ENCODE data around the gene FGFBP1. TPM values are rescaled to one million over a fixed set of nuclear protein-coding genes. Genes with fewer than 3 reads are reported as not detected.
A peak's percentile ranks its signal among the peaks of the same experiment; 100 is the strongest.
"Not testable (repeated sequence)": the region's sequence is repeated elsewhere in the genome, so short reads cannot be mapped to it uniquely, and the experiment has no call there.

FGFBP1 gene
- total RNA-seq, 3 donors from 2014 or later: not detected

- no peaks in the 10 kb centered on the region for H3K9me3 Mint-ChIP-seq
- no peak overlapping the region for H3K4me3 Mint-ChIP-seq
- no peak for ATAC-seq
- H3K36me3 Mint-ChIP-seq (ENCODE audit: insufficient read depth): no peaks in the 10 kb centered on the region
- no peaks in the 10 kb centered on the region for H3K4me1 Mint-ChIP-seq (ENCODE audit: low read depth)
- H3K27me3 Mint-ChIP-seq (ENCODE audit: low read depth): peaks cover 19% of the 10 kb centered on the region
- DNase-seq: no peak
Observed at GRCh38 chr4:15931451-15932210, 6.9 kb downstream of the FGFBP1 start.

GRCh38 chr4:15930314-15930713 is 8.2 kb downstream of the FGFBP1 start:
- peak in 1 of 2 donors; percentile 18 for ATAC-seq
- Mint-ChIP-seq H3K36me3 (ENCODE audit: insufficient read depth) (no peaks in the 10 kb centered on the region), H3K4me1 (ENCODE audit: low read depth) (no peaks in the 10 kb centered on the region), H3K4me3 (no peak overlapping the region), H3K27me3 (ENCODE audit: low read depth) (peaks cover 18% of the 10 kb centered on the region), H3K9me3 (no peaks in the 10 kb centered on the region)
- no peak for DNase-seq

- Mint-ChIP-seq H3K9me3 (no peaks in the 10 kb centered on the region), H3K4me1 (ENCODE audit: low read depth) (no peaks in the 10 kb centered on the region), H3K4me3 (no peak overlapping the region), H3K27me3 (ENCODE audit: low read depth) (peaks cover 18% of the 10 kb centered on the region), H3K36me3 (ENCODE audit: insufficient read depth) (no peaks in the 10 kb centered on the region)
- ATAC-seq (peak in 1 of 2 donors; percentile 25), DNase-seq (no peak)
Observed at GRCh38 chr4:15929540-15929939, 9.0 kb downstream of the FGFBP1 start.

- no peaks in the 10 kb centered on the region for H3K9me3 Mint-ChIP-seq
- ATAC-seq: no peak
- H3K36me3 Mint-ChIP-seq (ENCODE audit: insufficient read depth): no peaks in the 10 kb centered on the region
- no peaks in the 10 kb centered on the region for H3K4me1 Mint-ChIP-seq (ENCODE audit: low read depth)
- no peak for DNase-seq
- no peak overlapping the region for H3K4me3 Mint-ChIP-seq
- peaks cover 18% of the 10 kb centered on the region for H3K27me3 Mint-ChIP-seq (ENCODE audit: low read depth)
Observed at GRCh38 chr4:15928883-15929282, 9.7 kb downstream of the FGFBP1 start.

GRCh38 chr4:15926486-15926885 is 12.1 kb downstream of the FGFBP1 start:
- Mint-ChIP-seq H3K9me3 (no peaks in the 10 kb centered on the region), H3K27me3 (ENCODE audit: low read depth) (peaks cover 10% of the 10 kb centered on the region), H3K4me1 (ENCODE audit: low read depth) (no peaks in the 10 kb centered on the region), H3K4me3 (no peak overlapping the region), H3K36me3 (ENCODE audit: insufficient read depth) (no peaks in the 10 kb centered on the region)
- DNase-seq: no peak
- ATAC-seq: no peak

- Mint-ChIP-seq H3K27me3 (ENCODE audit: low read depth) (peaks cover 7% of the 10 kb centered on the region), H3K36me3 (ENCODE audit: insufficient read depth) (no peaks in the 10 kb centered on the region), H3K4me1 (ENCODE audit: low read depth) (no peaks in the 10 kb centered on the region), H3K9me3 (no peaks in the 10 kb centered on the region), H3K4me3 (no peak overlapping the region)
- ATAC-seq (no peak), DNase-seq (no peak)
Observed at GRCh38 chr4:15925830-15926229, 12.7 kb downstream of the FGFBP1 start.

- Mint-ChIP-seq H3K4me1 (ENCODE audit: low read depth) (no peaks in the 10 kb centered on the region), H3K27me3 (ENCODE audit: low read depth) (peaks cover 3% of the 10 kb centered on the region), H3K36me3 (ENCODE audit: insufficient read depth) (no peaks in the 10 kb centered on the region), H3K9me3 (no peaks in the 10 kb centered on the region), H3K4me3 (no peak overlapping the region)
- ATAC-seq (no peak), DNase-seq (no peak)
Observed at GRCh38 chr4:15921592-15921932, 17.0 kb downstream of the FGFBP1 start.

- Mint-ChIP-seq H3K9me3 (peaks cover 3% of the 10 kb centered on the region), H3K4me3 (no peak overlapping the region), H3K36me3 (ENCODE audit: insufficient read depth) (no peaks in the 10 kb centered on the region), H3K4me1 (ENCODE audit: low read depth) (no peaks in the 10 kb centered on the region), H3K27me3 (ENCODE audit: low read depth) (peaks cover 3% of the 10 kb centered on the region)
- DNase-seq (no peak), ATAC-seq (peak in 1 of 2 donors; percentile 41)
Observed at GRCh38 chr4:15920723-15921591, 17.6 kb downstream of the FGFBP1 start.

GRCh38 chr4:15918484-15919129 is 19.9 kb downstream of the FGFBP1 start:
- H3K4me3 Mint-ChIP-seq: no peak overlapping the region
- H3K4me1 Mint-ChIP-seq (ENCODE audit: low read depth): no peaks in the 10 kb centered on the region
- H3K9me3 Mint-ChIP-seq: peaks cover 7% of the 10 kb centered on the region
- peaks cover 3% of the 10 kb centered on the region for H3K27me3 Mint-ChIP-seq (ENCODE audit: low read depth)
- no peak for DNase-seq
- no peak for ATAC-seq
- no peaks in the 10 kb centered on the region for H3K36me3 Mint-ChIP-seq (ENCODE audit: insufficient read depth)

GRCh38 chr4:15917297-15917696 is 21.2 kb downstream of the FGFBP1 start:
- Mint-ChIP-seq H3K27me3 (ENCODE audit: low read depth) (peaks cover 3% of the 10 kb centered on the region), H3K36me3 (ENCODE audit: insufficient read depth) (no peaks in the 10 kb centered on the region), H3K9me3 (peaks cover 7% of the 10 kb centered on the region), H3K4me1 (ENCODE audit: low read depth) (no peaks in the 10 kb centered on the region), H3K4me3 (no peak overlapping the region)
- ATAC-seq (no peak), DNase-seq (no peak)

- H3K36me3 Mint-ChIP-seq (ENCODE audit: insufficient read depth); DNase-seq; ATAC-seq; H3K27me3 Mint-ChIP-seq (ENCODE audit: low read depth); H3K4me1 Mint-ChIP-seq (ENCODE audit: low read depth); H3K9me3 Mint-ChIP-seq; H3K4me3 Mint-ChIP-seq: not testable (repeated sequence)
Observed at GRCh38 chr4:15916358-15916757, 22.2 kb downstream of the FGFBP1 start.

- H3K9me3 Mint-ChIP-seq: peaks cover 7% of the 10 kb centered on the region
- H3K4me1 Mint-ChIP-seq (ENCODE audit: low read depth): no peaks in the 10 kb centered on the region
- DNase-seq (no peak), ATAC-seq (no peak)
- H3K4me3 Mint-ChIP-seq: no peak overlapping the region
- peaks cover 3% of the 10 kb centered on the region for H3K27me3 Mint-ChIP-seq (ENCODE audit: low read depth)
- no peaks in the 10 kb centered on the region for H3K36me3 Mint-ChIP-seq (ENCODE audit: insufficient read depth)
Observed at GRCh38 chr4:15914736-15915135, 23.8 kb downstream of the FGFBP1 start.

GRCh38 chr4:15914291-15914690 is 24.2 kb downstream of the FGFBP1 start:
- Mint-ChIP-seq H3K9me3 (peaks cover 7% of the 10 kb centered on the region), H3K36me3 (ENCODE audit: insufficient read depth) (no peaks in the 10 kb centered on the region), H3K27me3 (ENCODE audit: low read depth) (peaks cover 3% of the 10 kb centered on the region), H3K4me1 (ENCODE audit: low read depth) (no peaks in the 10 kb centered on the region), H3K4me3 (no peak overlapping the region)
- no peak for DNase-seq
- peak in 1 of 2 donors; percentile 18 for ATAC-seq

GRCh38 chr4:15913631-15913970 is 24.9 kb downstream of the FGFBP1 start:
- peaks cover under 1% of the 10 kb centered on the region for H3K27me3 Mint-ChIP-seq (ENCODE audit: low read depth)
- H3K36me3 Mint-ChIP-seq (ENCODE audit: insufficient read depth): no peaks in the 10 kb centered on the region
- H3K4me1 Mint-ChIP-seq (ENCODE audit: low read depth): no peaks in the 10 kb centered on the region
- peaks cover 7% of the 10 kb centered on the region for H3K9me3 Mint-ChIP-seq
- ATAC-seq: no peak
- H3K4me3 Mint-ChIP-seq: no peak overlapping the region
- no peak for DNase-seq

All from activated T-cell treated with anti-CD3 and anti-CD28 coated beads, Interleukin-2, amount 50 U/mL, for 4 hours (primary cell).